A549 (cell line): ENCODE results near the gene NCOA4. TPM values are rescaled to one million over a fixed set of nuclear protein-coding genes. Genes with fewer than 3 reads are reported as not detected.
"Not testable (repeated sequence)": the region's sequence is repeated elsewhere in the genome, so short reads cannot be mapped to it uniquely, and the experiment has no call there.

Experiments used
- ATAC-seq, 2 experiments: fragments of 200-7000 bp in 1 of 2; fragments of >200 bp in 1 of 2; cut with Nextera tagmentation in 1 of 2; cut with Tn5 transposase in 1 of 2; 3 replicates each; pipeline versions ENCODE4 v1.8.0 to v1.9.1; 2018 to 2020; ENCODE audit warnings: mild to moderate bottlenecking in 1 of 2, moderate library complexity in 1 of 2
- CTCF ChIA-PET: fragments of 300-600 bp; sonication (Branson Sonifier 250); formaldehyde crosslinking; extraction: SDS; loops from one replicate; lab custom pipeline; 2021; ENCODE audit warnings: antibody characterized with exemption, inconsistent platforms; lab: Yijun Ruan, JAX
- POLR2A ChIA-PET: fragments of 350-600 bp; formaldehyde crosslinking; extraction: SDS; loops from one replicate; lab custom pipeline; 2021; ENCODE audit warnings: antibody characterized with exemption, inconsistent platforms; lab: Yijun Ruan, JAX
- DNase-seq, 2 experiments: peaks; one replicate each; pipeline versions ENCODE4 v3.0.0 to v3.0.0-alpha.2; 2011 to 2016; ENCODE audit warnings: low read depth in 1 of 2, low spot score in 1 of 2
- FAIRE-seq: peaks from 2 replicates; lab custom pipeline; 2011; peaks lifted over from hg19 to GRCh38; lab: Jason Lieb, UNC
- H3K27ac ChIP-seq, 2 experiments: fragments of >200 bp; sonication (Bioruptor Twin); formaldehyde crosslinking; 3 replicates each; pipeline ENCODE4 v1.5.1; 2016 to 2017
- H3K4me1 ChIP-seq: fragments of >200 bp; sonication (Bioruptor Twin); formaldehyde crosslinking; 3 replicates; pipeline ENCODE4 v1.6.1; 2016
- H3K4me2 ChIP-seq: fragments of >200 bp; sonication (Bioruptor Twin); formaldehyde crosslinking; 3 replicates; pipeline ENCODE4 v1.6.1; 2016
- H3K4me3 ChIP-seq: fragments of >200 bp; sonication (Bioruptor Twin); formaldehyde crosslinking; 3 replicates; pipeline ENCODE4 v1.5.1; 2016
- H3K9me3 ChIP-seq: fragments of >200 bp; sonication (Bioruptor Twin); formaldehyde crosslinking; 3 replicates; pipeline ENCODE4 v1.6.1; 2016
- CBX8 ChIP-seq: fragments of 200-600 bp; sonication (generic); IDR thresholded peaks from 2 replicates; pipeline ENCODE4 v1.6.1; 2016
- ESRRA ChIP-seq: fragments of 150-350 bp; IDR thresholded peaks from 2 replicates; pipeline ENCODE4 v1.6.1; 2014; ENCODE audit warnings: mild to moderate bottlenecking, low read length, borderline replicate concordance
- GATA3 ChIP-seq: IDR thresholded peaks from 2 replicates; pipeline ENCODE4 v1.6.1; 2012; ENCODE audit warnings: borderline replicate concordance
- HDAC2 ChIP-seq: fragments of 200-600 bp; sonication (generic); IDR thresholded peaks from 2 replicates; pipeline ENCODE4 v1.6.1; 2016
- HOXA7 ChIP-seq: fragments of 250-450 bp; sonication (Bioruptor Pico); IDR thresholded peaks from 2 replicates; pipeline ENCODE4 v1.5.0; 2020; ENCODE audit warnings: mild to moderate bottlenecking, moderate library complexity
- HOXB13 ChIP-seq: fragments of 250-450 bp; sonication (Bioruptor Pico); IDR thresholded peaks from 2 replicates; pipeline ENCODE4 v1.5.0; 2020; ENCODE audit warnings: low read depth, mild to moderate bottlenecking, moderate library complexity
- KDM5A ChIP-seq: fragments of 200-600 bp; sonication (generic); IDR thresholded peaks from 2 replicates; pipeline ENCODE4 v1.6.1; 2016; ENCODE audit warnings: antibody characterized with exemption, mild to moderate bottlenecking
- MAFK ChIP-seq: fragments of 450-650 bp; IDR thresholded peaks from 2 replicates; pipeline ENCODE4 v1.6.1; 2014; ENCODE audit not compliant: partially characterized antibody
- NPAS2 ChIP-seq: fragments of 250-450 bp; sonication (Bioruptor Pico); IDR thresholded peaks from 2 replicates; pipeline ENCODE4 v1.8.0; 2022; ENCODE audit warnings: mild to moderate bottlenecking, moderate library complexity, borderline replicate concordance
- POLR2A ChIP-seq: IDR thresholded peaks from 2 replicates; pipeline ENCODE4 v1.6.1; 2012; ENCODE audit warnings: mild to moderate bottlenecking, low read length
- RFX5 ChIP-seq: fragments of 450-650 bp; IDR thresholded peaks from 2 replicates; pipeline ENCODE4 v1.7.1; 2014; ENCODE audit warnings: antibody characterized with exemption, mild to moderate bottlenecking, moderate library complexity
- RNF2 ChIP-seq: fragments of 200-600 bp; sonication (generic); IDR thresholded peaks from 2 replicates; pipeline ENCODE4 v1.6.1; 2016; ENCODE audit warnings: low read depth, mild to moderate bottlenecking, antibody characterized with exemption, moderate library complexity, borderline replicate concordance
- SMC3 ChIP-seq: fragments of >200 bp; sonication (Bioruptor Twin); formaldehyde crosslinking; IDR thresholded peaks from 3 replicates; pipeline ENCODE4 v1.6.1; 2018; ENCODE audit warnings: inconsistent platforms
- ZC3H11A ChIP-seq: fragments of 450-650 bp; IDR thresholded peaks from 2 replicates; pipeline ENCODE4 v1.6.1; 2014; ENCODE audit warnings: antibody characterized with exemption, mild to moderate bottlenecking
- ZFP36 ChIP-seq: fragments of 450-650 bp; IDR thresholded peaks from 2 replicates; pipeline ENCODE4 v1.6.1; 2014; ENCODE audit warnings: borderline replicate concordance; ENCODE audit not compliant: partially characterized antibody
- ZNF302 ChIP-seq: fragments of 250-450 bp; sonication (Bioruptor Pico); IDR thresholded peaks from 2 replicates; pipeline ENCODE4 v1.9.0; 2021; ENCODE audit warnings: inconsistent platforms, mild to moderate bottlenecking, moderate library complexity
- ZSCAN20 ChIP-seq: fragments of 250-450 bp; sonication (Bioruptor Pico); IDR thresholded peaks from 2 replicates; pipeline ENCODE4 v1.8.0; 2022; ENCODE audit warnings: mild to moderate bottlenecking, moderate library complexity
- WGBS: methylation state at CpG from one replicate; pipeline ENCODE4 v1.1.6; 2017; ENCODE audit errors: missing lambda C conversion rate; 5-methylcytosine and 5-hydroxymethylcytosine counted together
- polyA plus RNA-seq, 4 experiments: library from polyadenylated mRNA; depleted of rRNA in 3 of 4; stranded (reverse); fragments of >200 nt; fragmentation: RNase III in 1 of 4; extraction: RNeasy Plus Mini Kit Qiagen cat#74134 plus additional on column Dnase treatment in 1 of 4; gene quantifications; 2 replicates in 3 of 4; 3 replicates in 1 of 4; pipeline ENCODE4 v1.2.3, GENCODE V29; 2011 to 2017
- TF ChIP-seq, protein P1 (sequence below): fragments of >200 bp; sonication (Bioruptor Twin); formaldehyde crosslinking; IDR thresholded peaks from 3 replicates; pipeline ENCODE4 v1.6.1; 2016
- TF ChIP-seq, protein P2 (sequence below): fragments of >200 bp; sonication (Bioruptor Twin); formaldehyde crosslinking; IDR thresholded peaks from 2 replicates; pipeline ENCODE4 v1.6.1; 2016
- TF ChIP-seq, protein P3 (sequence below): IDR thresholded peaks from 2 replicates; pipeline ENCODE4 v1.6.1; 2012; ENCODE audit warnings: low read depth, borderline replicate concordance
- TF ChIP-seq, protein P4 (sequence below): fragments of 150-350 bp; IDR thresholded peaks from 2 replicates; pipeline ENCODE4 v1.6.1; 2014; ENCODE audit warnings: low read depth, mild to moderate bottlenecking, low read length
- TF ChIP-seq, protein P5 (sequence below): IDR thresholded peaks from 2 replicates; pipeline ENCODE4 v1.6.1; 2012

NCOA4 gene
- polyA plus RNA-seq, 2 of the 4 experiments (the other 2 are of a cell fraction) = 72.1 to 112 TPM

DNA sequence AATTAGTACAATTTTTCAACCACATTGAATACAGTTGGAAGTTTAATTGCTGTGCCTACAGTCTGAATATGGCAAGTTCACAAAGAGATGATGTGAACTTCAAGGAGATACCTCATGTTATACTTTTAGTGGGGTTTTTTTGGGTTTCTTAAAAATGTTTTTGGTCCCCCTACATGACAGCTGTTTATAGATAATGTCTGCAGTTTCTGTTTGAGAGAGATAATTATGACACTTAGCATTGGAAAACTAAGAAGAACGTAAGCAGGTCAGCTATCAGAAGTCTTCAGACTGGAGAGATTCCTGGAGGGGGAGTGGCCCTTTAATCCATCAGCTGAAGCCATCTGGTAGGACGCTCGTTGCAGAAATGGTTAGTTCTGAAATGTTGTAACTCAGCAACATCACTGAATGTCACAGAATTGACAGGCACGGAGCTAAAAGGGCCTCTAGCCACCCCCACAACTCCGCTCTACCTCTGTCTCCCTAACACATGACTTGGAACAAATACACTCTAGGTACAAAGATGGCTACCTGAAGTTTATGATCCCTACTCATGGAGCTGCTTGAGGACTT lies 29.2 kb downstream of the NCOA4 start:
- WGBS = 82% methylated on average over 5 of the region's 5 CpGs
- no peak overlapping the region for H3K4me2 ChIP-seq
- TF ChIP-seq MAFK (no peak), ZC3H11A (no peak), NPAS2 (CRISPR knock-in tag) (no peak)
- ChIA-PET CTCF (interaction anchor here (1.5 kb wide), 1 partner anchor 27 kb away, joined by 4 read pairs; no protein-coding TSS in a partner anchor), POLR2A (no interaction called here)
- ATAC-seq (no peak), FAIRE-seq (no peak), DNase-seq (no peak)
- H3K27ac ChIP-seq = no peak overlapping the region
- H3K4me3 ChIP-seq = no peak overlapping the region
- no peaks in the 10 kb centered on the region for H3K9me3 ChIP-seq
- peaks cover 14% of the 10 kb centered on the region for H3K4me1 ChIP-seq

DNA sequence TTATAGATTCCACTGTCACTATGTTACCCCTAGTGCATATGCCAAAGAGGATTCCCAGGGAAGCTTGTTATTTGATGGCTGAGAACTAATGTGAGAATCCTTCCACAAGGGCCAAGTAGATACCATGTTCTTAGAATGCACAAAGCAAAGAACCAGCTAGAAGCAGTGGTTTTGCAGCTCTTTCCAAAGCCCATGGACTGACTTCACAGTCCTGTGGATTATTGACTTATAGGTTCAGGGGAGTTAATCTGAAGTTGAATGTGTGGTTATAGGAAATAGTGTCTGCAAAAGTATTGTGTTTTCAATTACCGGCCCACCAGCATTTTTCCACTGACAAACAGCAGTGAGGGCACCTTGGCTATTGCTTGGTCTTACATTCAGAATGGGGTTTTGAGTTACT lies 29.9 kb downstream of the NCOA4 start:
- 96% methylated on average over 1 of the region's 1 CpG for WGBS
- no peak for FAIRE-seq

DNA sequence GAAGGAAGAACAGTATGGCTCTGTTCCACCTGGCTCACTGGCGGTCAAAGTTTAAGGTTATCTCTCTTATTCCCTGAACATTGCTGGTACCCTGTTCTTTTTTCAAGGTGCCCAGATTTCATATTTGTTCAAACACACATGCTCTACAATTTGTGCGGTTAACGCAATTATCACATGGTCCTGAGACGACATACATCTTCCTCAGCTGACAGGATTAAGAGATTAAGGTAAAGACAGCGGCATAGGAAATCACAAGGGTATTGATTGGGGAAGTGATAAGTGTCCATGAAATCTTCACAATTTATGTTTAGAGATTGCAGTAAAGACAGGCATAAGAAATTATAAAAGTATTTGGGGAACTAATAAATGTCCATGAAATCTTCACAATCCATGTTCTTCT lies 30.5 kb downstream of the NCOA4 start:
- CTCF ChIA-PET = interaction anchor here (0.9 kb wide), 1 partner anchor 28 kb away, joined by 3 read pairs; no protein-coding TSS in a partner anchor
- H3K9me3 ChIP-seq, FAIRE-seq, POLR2A ChIA-PET, H3K4me3 ChIP-seq, DNase-seq, H3K4me2 ChIP-seq, H3K4me1 ChIP-seq, ATAC-seq, H3K27ac ChIP-seq: not testable (repeated sequence)
- WGBS = 97% methylated on average over 5 of the region's 5 CpGs

More for the DNA sequence above, 29.9 kb downstream of the NCOA4 start:
- Histone ChIP-seq H3K27ac (no peak overlapping the region), H3K9me3 (no peaks in the 10 kb centered on the region)
- POLR2A ChIA-PET = no interaction called here
- TF ChIP-seq HOXA7 (CRISPR knock-in tag) = no peak
- TF ChIP-seq, all 56 proteins: peak for 0
- no peak; a peak in 1 of 6 replicates for ATAC-seq
- Histone ChIP-seq H3K4me1 (peaks cover 7% of the 10 kb centered on the region), H3K4me3 (no peak overlapping the region), H3K4me2 (no peak overlapping the region)
- CTCF ChIA-PET = interaction anchor here (0.9 kb wide), 1 partner anchor 27 kb away, joined by 3 read pairs; no protein-coding TSS in a partner anchor
- no peak for DNase-seq

DNA sequence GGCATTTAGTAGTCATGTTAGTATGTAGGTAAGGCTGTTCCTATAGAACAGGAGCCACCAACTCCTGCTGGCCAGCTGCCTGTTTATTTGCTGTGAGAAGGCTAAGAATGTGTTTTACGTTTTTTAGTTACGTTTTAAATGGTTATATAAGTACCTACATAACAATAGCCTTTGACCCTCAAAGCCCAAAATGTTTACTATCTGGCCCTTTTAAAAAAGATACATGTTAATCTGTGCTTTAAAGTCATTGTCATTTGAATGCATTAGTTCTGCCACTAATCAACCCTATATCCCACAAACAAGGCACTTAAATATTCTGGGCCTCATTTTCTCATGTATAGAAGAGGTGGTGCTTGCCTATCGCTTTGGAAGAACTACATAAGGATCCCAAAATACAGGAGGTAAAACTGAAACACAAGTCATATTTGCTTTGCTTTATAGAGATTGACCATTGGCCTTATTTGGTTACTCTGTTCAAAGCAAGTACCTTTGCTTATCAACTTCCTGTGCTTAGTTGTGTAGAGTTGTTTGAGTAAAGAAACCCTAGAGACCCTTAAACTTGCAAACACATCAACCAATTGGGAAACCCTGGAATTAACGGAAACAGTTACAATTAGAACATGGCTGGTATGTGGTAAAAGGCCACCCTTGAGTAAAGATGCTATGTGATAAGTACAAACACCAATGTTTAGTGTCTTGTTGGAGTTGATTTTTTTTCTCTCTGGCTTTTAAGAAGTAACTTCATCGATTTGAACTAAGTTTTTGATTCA lies 32.2 kb downstream of the NCOA4 start:
- CTCF ChIA-PET = no interaction called here

DNA sequence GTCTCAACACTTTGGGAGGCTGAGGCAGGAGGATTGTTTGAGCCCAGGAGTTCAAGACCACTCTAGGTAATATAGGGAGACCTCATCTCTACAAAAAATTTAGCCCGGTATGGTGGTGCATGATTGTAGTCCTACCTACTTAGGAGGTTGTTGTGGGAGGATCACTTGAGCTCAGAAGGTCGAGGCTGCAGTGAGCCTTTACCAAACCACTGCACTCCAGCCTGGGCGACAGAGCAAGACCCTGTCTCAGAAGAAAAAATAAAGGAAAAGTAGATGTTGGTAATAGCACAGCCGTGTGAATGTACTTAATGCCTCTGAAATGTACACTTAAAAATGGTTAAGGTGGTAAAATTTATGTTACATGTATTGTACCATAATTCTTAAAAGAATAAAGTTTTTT lies 32.9 kb downstream of the NCOA4 start:
- 95% methylated on average over 4 of the region's 4 CpGs for WGBS
- H3K4me3 ChIP-seq = no peak overlapping the region
- ChIA-PET CTCF (no interaction called here), POLR2A (no interaction called here)
- H3K4me1 ChIP-seq = 0 out of 3 replicates have a peak, but pooled peaks cover 4% of the 10 kb centered on the region
- DNase-seq (no peak), FAIRE-seq (no peak), ATAC-seq (no peak)
- H3K27ac ChIP-seq = no peak overlapping the region
- no peaks in the 10 kb centered on the region for H3K9me3 ChIP-seq
- H3K4me2 ChIP-seq = no peak overlapping the region
- TF ChIP-seq HOXB13 (no peak), NPAS2 (CRISPR knock-in tag) (no peak), CBX8 (no peak), MAFK (no peak), RFX5 (no peak), ZNF302 (no peak), RNF2 (no peak), HDAC2 (no peak), SMC3 (no peak)
- TF ChIP-seq, protein P1, sequence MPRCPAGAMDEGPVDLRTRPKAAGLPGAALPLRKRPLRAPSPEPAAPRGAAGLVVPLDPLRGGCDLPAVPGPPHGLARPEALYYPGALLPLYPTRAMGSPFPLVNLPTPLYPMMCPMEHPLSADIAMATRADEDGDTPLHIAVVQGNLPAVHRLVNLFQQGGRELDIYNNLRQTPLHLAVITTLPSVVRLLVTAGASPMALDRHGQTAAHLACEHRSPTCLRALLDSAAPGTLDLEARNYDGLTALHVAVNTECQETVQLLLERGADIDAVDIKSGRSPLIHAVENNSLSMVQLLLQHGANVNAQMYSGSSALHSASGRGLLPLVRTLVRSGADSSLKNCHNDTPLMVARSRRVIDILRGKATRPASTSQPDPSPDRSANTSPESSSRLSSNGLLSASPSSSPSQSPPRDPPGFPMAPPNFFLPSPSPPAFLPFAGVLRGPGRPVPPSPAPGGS = no peak
- TF ChIP-seq, protein P2, sequence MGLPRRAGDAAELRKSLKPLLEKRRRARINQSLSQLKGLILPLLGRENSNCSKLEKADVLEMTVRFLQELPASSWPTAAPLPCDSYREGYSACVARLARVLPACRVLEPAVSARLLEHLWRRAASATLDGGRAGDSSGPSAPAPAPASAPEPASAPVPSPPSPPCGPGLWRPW = no peak
- TF ChIP-seq, protein P3, sequence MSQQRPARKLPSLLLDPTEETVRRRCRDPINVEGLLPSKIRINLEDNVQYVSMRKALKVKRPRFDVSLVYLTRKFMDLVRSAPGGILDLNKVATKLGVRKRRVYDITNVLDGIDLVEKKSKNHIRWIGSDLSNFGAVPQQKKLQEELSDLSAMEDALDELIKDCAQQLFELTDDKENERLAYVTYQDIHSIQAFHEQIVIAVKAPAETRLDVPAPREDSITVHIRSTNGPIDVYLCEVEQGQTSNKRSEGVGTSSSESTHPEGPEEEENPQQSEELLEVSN = no peak
- TF ChIP-seq, protein P4, sequence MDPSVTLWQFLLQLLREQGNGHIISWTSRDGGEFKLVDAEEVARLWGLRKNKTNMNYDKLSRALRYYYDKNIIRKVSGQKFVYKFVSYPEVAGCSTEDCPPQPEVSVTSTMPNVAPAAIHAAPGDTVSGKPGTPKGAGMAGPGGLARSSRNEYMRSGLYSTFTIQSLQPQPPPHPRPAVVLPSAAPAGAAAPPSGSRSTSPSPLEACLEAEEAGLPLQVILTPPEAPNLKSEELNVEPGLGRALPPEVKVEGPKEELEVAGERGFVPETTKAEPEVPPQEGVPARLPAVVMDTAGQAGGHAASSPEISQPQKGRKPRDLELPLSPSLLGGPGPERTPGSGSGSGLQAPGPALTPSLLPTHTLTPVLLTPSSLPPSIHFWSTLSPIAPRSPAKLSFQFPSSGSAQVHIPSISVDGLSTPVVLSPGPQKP = no peak

More for the DNA sequence above, 32.2 kb downstream of the NCOA4 start:
- no peak overlapping the region for H3K4me2 ChIP-seq
- ATAC-seq (no peak), DNase-seq (no peak), FAIRE-seq (no peak)
- no peak overlapping the region for H3K27ac ChIP-seq
- H3K4me3 ChIP-seq = no peak overlapping the region
- H3K4me1 ChIP-seq = 0 out of 3 replicates have a peak, but pooled peaks cover 5% of the 10 kb centered on the region
- 75% methylated on average over 5 of the region's 5 CpGs for WGBS
- POLR2A ChIA-PET = interaction anchor here (0.6 kb wide), 1 partner anchor 9 kb away, joined by 4 read pairs; no protein-coding TSS in a partner anchor
- TF ChIP-seq ZFP36 (no peak), ZSCAN20 (CRISPR knock-in tag) (no peak), ESRRA (no peak), GATA3 (no peak), POLR2A (no peak), KDM5A (no peak)
- TF ChIP-seq, protein P5, sequence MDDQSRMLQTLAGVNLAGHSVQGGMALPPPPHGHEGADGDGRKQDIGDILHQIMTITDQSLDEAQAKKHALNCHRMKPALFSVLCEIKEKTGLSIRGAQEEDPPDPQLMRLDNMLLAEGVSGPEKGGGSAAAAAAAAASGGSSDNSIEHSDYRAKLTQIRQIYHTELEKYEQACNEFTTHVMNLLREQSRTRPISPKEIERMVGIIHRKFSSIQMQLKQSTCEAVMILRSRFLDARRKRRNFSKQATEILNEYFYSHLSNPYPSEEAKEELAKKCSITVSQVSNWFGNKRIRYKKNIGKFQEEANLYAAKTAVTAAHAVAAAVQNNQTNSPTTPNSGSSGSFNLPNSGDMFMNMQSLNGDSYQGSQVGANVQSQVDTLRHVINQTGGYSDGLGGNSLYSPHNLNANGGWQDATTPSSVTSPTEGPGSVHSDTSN = no peak
- H3K9me3 ChIP-seq = no peaks in the 10 kb centered on the region
